ENCODE results near the gene MEGF6. TPM values are rescaled to one million over a fixed set of nuclear protein-coding genes. Genes with fewer than 3 reads are reported as not detected.

Gene MEGF6
- total and polyA plus RNA-seq, 12 donors = 0.15 to 29.2 (median 8.2) TPM

GRCh38 chr1:3654549-3655281, 43.4 kb upstream of the MEGF6 start:
- intact Hi-C loops (cut with DNase I) = no loop called here
- 88 to 92% (median 91%) methylated on average over 22 of the region's 22 CpGs for WGBS, 4 donors
- no peak overlapping the region for H3K27ac ChIP-seq
- H3K4me1 ChIP-seq (replicated peaks in 1 of 2) = peaks cover 0 to 24% of the 10 kb centered on the region in 2 donors
- TF ChIP-seq CTCF (IDR thresholded peaks at IDR 0.05) (no peak), POLR2A (IDR thresholded peaks at IDR 0.05) (no peak)
- no peak overlapping the region for H3K4me3 ChIP-seq
- DNase-seq = no peak
- H3K36me3 ChIP-seq (replicated peaks in 1 of 2) = no peaks in the 10 kb centered on the region
- H3K27me3 ChIP-seq = peaks cover 38% of the 10 kb centered on the region
- no peaks in the 10 kb centered on the region for H3K9me3 ChIP-seq (replicated peaks in 1 of 3)

DNA sequence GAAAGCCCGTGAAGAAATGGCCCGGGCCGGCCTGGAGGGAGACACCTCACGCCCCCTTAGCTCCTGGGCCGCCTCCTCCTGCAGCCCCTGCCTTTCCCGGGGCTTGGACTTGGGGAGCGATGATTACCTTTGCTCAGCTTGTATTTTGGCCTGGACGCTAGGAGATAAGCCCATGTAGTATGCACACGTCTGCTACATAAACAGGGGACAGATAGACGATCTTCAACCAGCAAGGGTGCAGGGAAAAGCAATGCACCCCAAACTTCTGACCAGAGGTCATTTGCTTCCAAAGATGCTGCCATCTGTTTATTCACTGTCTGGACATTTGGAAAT, 41.9 kb upstream of the MEGF6 start:
- Histone ChIP-seq H3K27ac (no peak overlapping the region), H3K9me3 (replicated peaks in 1 of 3) (no peaks in the 10 kb centered on the region), H3K4me1 (replicated peaks in 1 of 2) (peaks cover 7 to 35% of the 10 kb centered on the region in 2 donors), H3K27me3 (peaks cover 38% of the 10 kb centered on the region), H3K4me3 (no peak overlapping the region), H3K36me3 (replicated peaks in 1 of 2) (no peaks in the 10 kb centered on the region)
- 45 to 68% (median 63%) methylated on average over 8 to 10 of the region's 10 CpGs for WGBS, 4 donors
- no peak for TF ChIP-seq POLR2A (IDR thresholded peaks at IDR 0.05)
- TF ChIP-seq CTCF (IDR thresholded peaks at IDR 0.05) = no peak
- no peak for DNase-seq
- intact Hi-C loops (cut with DNase I) = no loop called here

- intact Hi-C loops (cut with DNase I) = no loop called here
- H3K27ac ChIP-seq = no peak overlapping the region
- H3K36me3 ChIP-seq (replicated peaks in 1 of 2) = no peaks in the 10 kb centered on the region
- no peak for DNase-seq
- TF ChIP-seq CTCF (IDR thresholded peaks at IDR 0.05) (no peak), POLR2A (IDR thresholded peaks at IDR 0.05) (no peak)
- H3K9me3 ChIP-seq (replicated peaks in 1 of 3) = no peaks in the 10 kb centered on the region
- peaks cover 38% of the 10 kb centered on the region for H3K27me3 ChIP-seq
- H3K4me3 ChIP-seq = peak overlapping the region in 1 of 4 donors; percentile 47
- H3K4me1 ChIP-seq (replicated peaks in 1 of 2) = peaks cover 7 to 35% of the 10 kb centered on the region in 2 donors
- WGBS, 4 donors = 6 to 54% (median 28%) methylated on average over 3 to 68 of the region's 68 CpGs
Measured at GRCh38 chr1:3652548-3653285, 41.4 kb upstream of the MEGF6 start.

DNA sequence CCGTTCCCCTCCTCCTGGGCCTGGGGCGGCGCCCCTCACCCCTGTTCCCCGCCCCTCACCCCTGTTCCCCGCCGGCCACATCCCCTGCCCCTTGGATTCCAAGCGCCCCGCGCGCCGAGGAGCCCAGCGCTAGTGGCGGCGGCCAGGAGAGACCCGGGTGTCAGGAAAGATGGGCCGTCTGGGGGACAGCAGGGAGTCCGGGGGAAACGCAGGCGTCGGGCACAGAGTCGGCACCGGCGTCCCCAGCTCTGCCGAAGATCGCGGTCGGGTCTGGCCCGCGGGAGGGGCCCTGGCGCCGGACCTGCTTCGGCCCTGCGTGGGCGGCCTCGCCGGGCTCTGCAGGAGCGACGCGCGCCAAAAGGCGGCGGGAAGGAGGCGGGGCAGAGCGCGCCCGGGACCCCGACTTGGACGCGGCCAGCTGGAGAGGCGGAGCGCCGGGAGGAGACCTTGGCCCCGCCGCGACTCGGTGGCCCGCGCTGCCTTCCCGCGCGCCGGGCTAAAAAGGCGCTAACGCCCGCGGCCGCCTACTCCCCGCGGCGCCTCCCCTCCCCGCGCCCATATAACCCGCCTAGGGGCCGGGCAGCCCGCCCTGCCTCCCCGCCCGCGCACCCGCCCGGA, 40.7 kb upstream of the MEGF6 start, which contains the start of gene TP73:
TP73 (plus strand) TSS at position 587 of the 618 bp plus-strand sequence. CDS start 29,850 bp downstream, outside the sequence.
- Histone ChIP-seq H3K36me3 (replicated peaks in 1 of 2) (peaks cover 0 to 1% of the 10 kb centered on the region in 2 donors), H3K27me3 (peaks cover 38% of the 10 kb centered on the region), H3K27ac (no peak within 1 kb of the TSS), H3K9me3 (replicated peaks in 1 of 3) (no peaks in the 10 kb centered on the region), H3K4me1 (replicated peaks in 1 of 2) (peaks cover 7 to 35% of the 10 kb centered on the region in 2 donors), H3K4me3 (peak within 1 kb of the TSS in 1 of 4 donors; percentile 47)
- 0 to 1% methylated on average over 78 to 80 of the region's 80 CpGs; no CpG with 5 or more reads in 2 of the 4 donors for WGBS, 4 donors
- intact Hi-C loops (cut with DNase I) = no loop called here
- DNase-seq = no peak
- no peak for TF ChIP-seq POLR2A (IDR thresholded peaks at IDR 0.05)
- no peak for TF ChIP-seq CTCF (IDR thresholded peaks at IDR 0.05)

Measured in adrenal gland (tissue), 12 donors.